HG03432 (cell line): ENCODE measurements around the gene HTT-AS.

Experiments
- ATAC-seq: cut with Tn5 transposase; IDR thresholded peaks from one replicate; pipeline ENCODE4 v1.9.1; 2021; ENCODE audit warnings: mild to moderate bottlenecking, moderate library complexity; ENCODE audit not compliant: unreplicated experiment

The HTT-AS gene

DNA sequence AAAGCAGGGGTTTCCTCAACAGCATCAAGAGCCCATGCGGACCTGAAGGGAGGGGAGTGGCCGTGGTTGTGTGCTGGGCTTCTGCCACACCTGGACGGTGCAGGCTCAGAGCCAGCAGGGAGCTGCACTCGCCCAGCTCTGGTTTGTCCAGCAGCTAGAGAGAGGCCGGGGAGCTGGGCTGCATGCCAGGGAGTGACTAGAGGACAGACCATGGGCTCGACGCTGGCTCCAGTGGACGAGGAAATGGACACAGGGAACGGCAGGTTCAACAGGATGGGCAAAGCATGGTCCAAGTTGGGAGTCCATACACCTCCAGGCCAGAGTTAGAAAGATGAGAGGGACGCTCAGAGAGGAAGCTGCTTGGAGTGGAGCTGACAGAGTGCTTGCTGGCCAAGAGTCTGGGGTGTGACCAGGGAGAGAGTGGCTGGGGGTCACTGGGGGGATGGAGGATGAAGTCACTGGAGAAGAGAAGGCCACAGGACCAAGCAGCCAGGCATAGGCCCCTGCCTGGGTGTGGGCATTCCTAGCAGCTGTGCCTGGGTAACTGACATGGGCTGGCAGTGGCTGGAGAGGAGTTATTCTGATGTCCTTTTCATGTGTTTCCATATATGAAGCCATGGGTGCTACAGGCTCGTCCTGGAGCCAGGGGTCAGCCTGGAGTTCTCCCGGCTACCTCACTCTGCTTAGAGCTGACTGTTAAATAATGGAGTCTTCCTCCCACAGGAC is 42.8 kb downstream of the HTT-AS start:
- ATAC-seq = no peak

DNA sequence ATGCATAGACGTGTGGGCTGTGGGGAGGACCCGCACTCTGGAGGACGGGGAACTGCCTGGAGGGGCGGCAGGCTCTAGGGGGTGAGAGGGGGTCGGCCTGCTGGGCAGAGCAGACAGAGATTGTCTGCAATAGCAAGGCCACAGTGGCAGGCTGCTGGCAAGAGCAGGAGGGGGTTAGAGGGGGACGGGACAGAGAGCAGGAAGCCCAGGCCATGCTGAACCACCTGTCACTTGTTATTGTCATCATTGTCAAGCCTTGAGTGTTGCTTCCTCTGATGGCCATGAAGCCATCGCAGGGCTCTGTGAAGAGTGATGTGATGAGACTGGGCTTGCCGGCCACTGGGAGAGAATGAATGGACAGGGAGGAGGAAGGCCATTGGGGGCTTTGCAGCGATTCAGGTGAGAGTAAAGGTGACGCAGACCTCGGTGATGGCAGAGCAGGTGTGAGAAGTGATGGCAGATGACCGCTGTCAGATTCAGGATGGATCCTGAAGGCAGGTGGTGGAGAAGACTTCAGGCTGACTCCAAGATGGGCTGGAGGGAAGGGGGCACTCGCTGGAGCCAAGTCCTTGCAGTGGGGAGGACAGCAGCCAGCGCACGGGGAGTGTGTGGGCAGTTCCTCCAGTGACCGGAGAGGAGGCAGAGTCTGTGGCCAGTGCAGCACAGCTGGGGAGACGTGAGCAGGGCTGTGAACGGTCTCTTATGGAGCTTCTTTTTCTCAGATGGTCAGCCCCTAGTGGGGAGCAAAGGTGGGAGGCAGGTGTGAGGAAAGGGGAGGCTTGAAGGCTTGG is 43.6 kb downstream of the HTT-AS start:
- no peak for ATAC-seq

DNA sequence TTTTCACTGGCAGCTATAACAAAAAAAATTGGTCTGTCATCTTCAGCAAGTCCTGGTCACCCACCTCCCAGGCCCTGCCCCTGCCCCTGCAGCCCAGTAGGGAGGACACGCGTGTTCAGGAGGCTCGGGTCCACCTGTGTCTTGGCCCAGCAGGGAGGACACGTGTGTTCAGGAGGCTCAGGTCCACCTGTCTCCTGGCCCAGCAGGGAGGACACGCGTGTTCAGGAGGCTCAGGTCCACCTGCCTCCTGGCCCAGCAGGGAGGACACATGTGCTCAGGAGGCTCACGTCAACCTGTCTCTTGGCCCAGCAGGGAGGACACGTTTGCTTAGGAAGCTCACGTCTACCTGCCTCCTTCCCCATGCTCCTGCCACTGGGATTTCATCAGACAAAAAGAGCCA is 44.9 kb downstream of the HTT-AS start:
- ATAC-seq = no peak

DNA sequence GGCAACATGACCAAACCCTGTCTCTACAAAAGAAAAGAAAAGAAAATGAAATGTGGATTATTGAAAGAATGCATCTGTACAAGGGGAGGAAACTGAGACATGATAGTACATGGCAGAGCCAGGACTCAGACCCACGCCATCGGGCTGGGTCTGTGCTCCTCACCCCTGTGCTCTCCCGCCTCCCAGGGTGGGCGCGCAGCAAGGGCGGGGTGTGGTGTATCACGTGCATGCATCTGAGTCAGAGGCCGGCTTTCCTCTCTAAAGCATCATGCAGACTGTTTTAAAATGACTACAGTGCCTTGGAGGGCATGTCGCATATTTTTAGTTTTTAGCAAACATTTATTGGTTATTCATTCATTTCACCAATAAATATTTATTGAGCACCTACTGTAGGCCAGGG is 47.8 kb downstream of the HTT-AS start:
- no peak for ATAC-seq

DNA sequence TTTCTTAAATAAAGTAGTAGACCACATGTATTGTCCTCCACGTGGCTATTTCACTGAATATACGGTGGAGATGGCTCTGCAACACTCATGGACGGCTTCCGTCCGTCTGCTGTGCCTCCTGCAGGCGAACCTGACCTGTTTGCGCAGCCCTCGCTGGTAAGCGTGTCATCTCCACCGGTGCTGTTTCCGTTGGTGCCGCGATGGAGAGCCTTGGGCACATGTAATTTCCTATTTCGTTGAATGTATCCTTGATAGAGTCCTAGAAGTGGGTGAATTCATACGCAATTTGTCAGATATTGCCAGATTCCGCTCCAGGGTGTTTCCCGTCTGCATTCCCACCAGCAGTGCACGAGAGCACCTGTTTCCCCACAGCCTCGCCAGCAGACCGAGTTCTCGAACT is 48.5 kb downstream of the HTT-AS start:
- no peak for ATAC-seq

DNA sequence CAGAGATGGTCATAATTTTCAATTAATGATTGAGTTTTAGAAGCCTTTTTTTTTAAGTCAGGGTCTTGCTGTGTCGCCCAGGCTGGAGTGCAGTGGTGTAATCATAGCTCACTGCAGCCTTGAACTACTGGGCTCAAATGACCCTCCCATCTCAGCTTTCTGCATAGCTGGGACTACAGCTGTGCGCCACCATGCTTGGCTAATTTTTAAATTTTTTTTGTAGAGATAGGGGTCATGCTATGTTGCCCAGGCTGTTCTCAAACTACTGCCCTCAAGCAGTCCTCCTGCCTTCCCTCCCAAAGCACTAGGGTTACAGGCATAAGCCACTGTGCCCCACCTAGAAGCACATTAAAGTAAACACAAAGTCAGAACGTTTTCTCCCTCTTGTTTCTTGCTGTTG is 51.7 kb downstream of the HTT-AS start:
- no peak for ATAC-seq

DNA sequence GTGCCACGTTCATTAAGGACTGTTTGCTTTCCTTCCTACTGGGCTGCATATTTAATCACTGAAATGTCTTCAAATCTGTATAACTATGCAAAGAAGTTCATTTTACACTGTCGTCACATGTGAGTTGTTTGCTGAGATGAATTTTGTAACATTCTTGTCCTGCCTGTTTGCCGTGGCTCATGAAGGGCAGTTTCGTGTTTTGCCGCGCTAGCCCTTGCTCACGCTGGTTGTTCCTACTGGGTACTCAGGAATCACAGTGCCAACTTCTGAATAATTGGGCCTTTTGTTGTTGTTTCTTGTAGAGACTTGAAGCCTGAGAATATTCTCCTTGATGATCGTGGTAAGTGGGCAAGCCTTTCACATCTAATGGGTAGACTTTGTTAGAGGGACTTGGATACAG is 52.2 kb downstream of the HTT-AS start:
- ATAC-seq = no peak

DNA sequence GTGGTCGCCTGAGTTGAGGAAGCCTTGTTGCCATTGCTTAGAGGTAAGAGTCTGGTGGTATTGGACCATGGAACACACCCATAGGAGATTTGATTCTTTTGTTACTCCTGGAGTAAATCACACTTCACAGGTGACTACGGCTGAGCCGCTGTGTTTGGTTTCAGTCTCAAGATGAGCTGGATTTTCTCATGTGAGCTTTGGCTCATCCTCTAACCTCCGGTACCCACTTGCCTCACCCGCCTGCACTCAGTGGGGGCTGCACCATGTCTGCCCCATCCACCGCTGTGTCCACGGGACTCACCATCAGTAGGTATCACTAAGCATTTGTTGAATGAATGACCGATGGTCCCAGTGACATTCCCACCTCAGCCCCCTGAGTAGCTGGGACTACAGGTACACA is 52.7 kb downstream of the HTT-AS start:
- no peak for ATAC-seq

DNA sequence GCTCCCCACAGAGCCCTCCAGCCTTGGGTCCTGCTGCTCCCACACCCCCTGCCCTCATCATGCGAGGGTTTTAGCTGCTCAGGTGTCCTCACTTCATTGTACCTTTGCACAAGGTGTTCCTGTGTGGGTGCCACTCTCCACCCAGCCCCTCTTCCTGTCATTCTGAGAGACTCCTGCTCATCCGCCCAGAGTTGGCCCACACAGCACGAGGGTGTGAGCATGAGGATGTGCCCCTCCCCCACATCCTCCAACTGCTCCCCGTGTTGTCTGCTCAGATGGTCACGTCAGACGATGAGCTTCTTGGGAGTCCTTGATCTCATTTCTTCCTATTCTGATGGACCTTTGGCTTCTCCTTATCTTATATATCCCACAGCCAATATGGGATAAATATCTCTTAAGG is 53.2 kb downstream of the HTT-AS start:
- no peak for ATAC-seq

DNA sequence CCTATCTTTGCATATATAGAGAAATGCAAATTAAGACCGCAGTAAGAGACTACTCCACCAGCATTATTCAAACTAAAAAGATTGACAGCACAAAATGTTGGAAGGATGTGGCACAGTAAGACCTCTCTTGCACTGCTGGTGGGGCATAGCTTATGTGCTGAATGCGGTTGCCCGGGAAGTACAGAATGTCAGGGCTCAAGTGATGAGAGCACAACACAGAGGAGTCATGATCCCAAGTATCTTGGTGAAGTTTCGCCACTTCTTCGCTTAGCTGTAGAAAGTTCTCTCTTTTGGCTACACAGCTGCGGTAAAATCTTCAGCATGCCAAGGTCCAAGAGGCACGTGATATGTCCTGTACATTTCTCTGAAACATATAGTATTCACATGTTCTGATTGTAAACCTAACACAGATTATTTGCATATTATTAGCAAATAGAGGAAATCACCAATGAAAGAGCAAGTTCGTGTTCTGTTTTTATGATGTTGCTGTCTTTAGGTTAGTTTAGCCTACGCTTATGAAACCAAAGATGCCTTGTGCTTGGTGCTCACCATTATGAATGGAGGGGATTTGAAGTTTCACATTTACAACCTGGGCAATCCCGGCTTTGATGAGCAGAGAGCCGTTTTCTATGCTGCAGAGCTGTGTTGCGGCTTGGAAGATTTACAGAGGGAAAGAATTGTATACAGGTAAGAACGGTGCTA is 55.0 kb downstream of the HTT-AS start:
- no peak for ATAC-seq

DNA sequence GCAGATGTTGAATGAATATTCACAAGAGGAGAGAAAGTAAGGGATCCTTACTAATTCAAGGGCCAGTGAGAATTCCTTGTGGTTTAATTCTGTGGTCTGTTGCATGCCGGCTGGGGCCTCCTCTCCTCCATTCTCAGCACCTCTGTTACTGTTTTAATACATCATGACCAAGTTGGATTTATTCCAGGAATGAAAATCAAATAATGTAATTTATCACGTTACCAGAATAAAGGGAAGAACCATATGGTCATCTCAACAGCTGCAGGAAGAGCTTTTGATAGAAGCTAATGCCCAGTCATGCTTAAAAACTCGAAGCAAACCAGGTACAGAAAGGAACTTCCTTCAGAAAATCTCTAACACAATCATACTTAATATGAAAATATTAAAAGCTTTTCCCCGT is 56.8 kb downstream of the HTT-AS start:
- no peak for ATAC-seq

DNA sequence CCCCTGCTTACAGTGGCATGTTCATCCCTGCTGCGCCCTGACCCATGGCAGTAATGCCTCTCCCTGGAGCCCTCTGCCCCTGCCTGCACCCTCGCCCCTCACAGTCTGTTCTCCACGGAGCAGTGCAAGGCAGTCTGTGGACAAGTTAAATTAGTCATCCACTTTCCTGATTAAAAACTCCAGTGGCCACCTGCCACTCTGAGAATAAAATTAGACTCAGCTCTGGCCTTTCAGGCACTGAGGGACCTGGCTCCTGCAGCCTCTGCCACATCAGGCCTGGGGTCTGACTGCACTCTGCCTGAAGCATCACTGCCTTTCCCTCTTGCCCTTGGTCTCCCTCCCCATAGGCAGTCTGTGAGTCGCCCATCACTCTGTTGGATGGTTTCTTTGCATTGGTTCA is 57.4 kb downstream of the HTT-AS start:
- no peak for ATAC-seq

DNA sequence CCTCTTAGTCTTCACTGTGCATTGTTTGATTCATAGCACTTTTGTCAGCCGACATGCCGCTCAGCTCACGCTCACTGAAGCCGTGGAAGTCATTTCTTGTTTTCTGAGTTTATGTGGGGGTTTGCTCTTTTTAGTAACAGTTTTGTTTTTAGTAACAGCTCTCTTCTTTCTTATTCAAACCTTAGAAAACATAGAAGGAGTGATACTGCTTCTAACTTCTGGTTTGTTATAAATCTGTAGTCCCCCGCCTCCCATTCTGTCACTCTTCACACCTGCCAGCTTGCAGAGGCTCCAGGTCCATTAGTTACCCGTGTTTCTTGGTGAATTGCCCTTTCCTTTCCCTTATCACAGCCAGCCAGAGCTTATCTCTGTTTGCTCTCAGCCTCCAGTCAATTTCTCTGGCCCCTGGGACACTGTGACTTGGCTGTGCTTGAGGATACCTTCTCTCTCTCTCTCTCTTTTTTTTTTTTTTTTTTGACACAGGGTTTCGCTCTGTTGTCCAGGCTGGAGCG is 60.4 kb downstream of the HTT-AS start:
- peak; percentile 81 for ATAC-seq
